K562 (cell line): ENCODE measurements around the gene HOXC12. TPM values are rescaled to one million over a fixed set of nuclear protein-coding genes. Genes with fewer than 3 reads are reported as not detected.

Experiments
- RREB1 ChIP-seq: fragments of 250-450 bp; sonication (Bioruptor Pico); IDR thresholded peaks from 2 replicates; pipeline ENCODE4 v1.4.0; 2020
- ZNF217 ChIP-seq: sonication (generic); formaldehyde crosslinking; IDR thresholded peaks from 2 replicates; pipeline ENCODE4 v1.8.0; 2022; ENCODE audit warnings: mild to moderate bottlenecking, missing genetic modification reagents
- ZNF512 ChIP-seq: IDR thresholded peaks from 2 replicates; pipeline ENCODE4 v1.6.1; 2016; ENCODE audit warnings: missing genetic modification characterization, missing compliant biosample characterization
- polyA plus RNA-seq, 8 experiments: library from polyadenylated mRNA; depleted of rRNA in 4 of 8; stranded (reverse) in 5 of 8; unstranded in 3 of 8; fragments of >200 nt; fragmentation: Nextera tagmentation in 2 of 8; fragmentation: Illumina TruSeq in 1 of 8; extraction: Ambion mirVana in 2 of 8; extraction: Trizol in 1 of 8; gene quantifications; 2 replicates each; pipeline versions ENCODE4 v1.2.1 to v1.2.3, GENCODE V29; 2011 to 2014; ENCODE audit warnings: inconsistent platforms in 1 of 8, missing spikeins in 1 of 8
- total RNA-seq, 7 experiments: library from RNA; depleted of rRNA in 6 of 7; stranded (reverse); fragments of >200 nt in 6 of 7; fragmentation: Illumina TruSeq in 2 of 7; extraction: Trizol in 2 of 7; gene quantifications; 2 replicates each; pipeline versions ENCODE4 v1.2.1 to v1.2.3, GENCODE V29; 2011 to 2021; ENCODE audit warnings: low replicate concordance in 1 of 7

Gene HOXC12
- total and polyA plus RNA-seq, 9 of the 15 experiments (the other 6 are each of a cell fraction or from before 2014, with no cell fraction given): 0.04 to 0.36 (median 0.11) TPM; not detected in 1

DNA sequence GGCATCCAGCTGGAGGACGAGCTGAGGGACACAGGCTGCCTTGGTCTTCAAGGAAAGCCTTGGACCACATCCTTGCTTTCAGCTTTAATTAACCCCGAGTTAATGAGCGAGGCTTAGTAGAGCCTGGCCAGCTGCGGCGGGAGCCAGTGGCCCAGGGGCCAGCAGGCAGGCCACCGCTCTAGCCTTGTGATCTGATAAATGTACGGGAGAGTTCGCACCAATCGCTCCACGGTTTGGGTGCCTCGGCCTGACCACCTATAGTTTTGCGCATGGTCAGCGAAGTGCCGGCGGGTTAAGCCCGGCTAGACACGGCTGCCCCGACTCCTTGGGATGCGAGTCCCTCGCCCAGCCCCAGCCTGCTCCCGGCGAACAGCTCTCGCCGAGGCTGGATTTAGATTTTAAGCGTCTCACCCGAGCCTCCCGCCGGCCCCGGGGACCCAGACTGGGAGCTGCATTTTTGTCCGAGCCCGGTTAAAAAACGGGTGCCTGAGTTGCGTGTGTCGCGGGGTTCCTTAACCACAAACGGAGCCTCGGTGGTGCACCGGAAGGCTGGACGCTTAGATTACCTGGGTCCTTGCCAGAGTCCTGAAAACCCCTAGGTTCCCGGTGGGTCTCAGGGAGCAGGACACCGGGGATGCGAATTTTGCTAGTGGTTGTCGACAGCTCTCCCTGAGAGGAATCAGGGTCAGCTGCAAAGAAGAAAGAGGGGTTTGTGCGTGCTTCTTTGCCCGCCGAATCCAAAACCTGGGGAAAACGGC lies 2.9 kb upstream of the HOXC12 start (continued):
- TF ChIP-seq RREB1 (CRISPR knock-in tag) (no peak), ZNF217 (CRISPR knock-in tag) (no peak), ZNF512 (tag) (no peak)
